Hepatocyte (in vitro differentiated cells): ENCODE results near the gene RPTOR. TPM values are rescaled to one million over a fixed set of nuclear protein-coding genes. Genes with fewer than 3 reads are reported as not detected.

ENCODE experiments used
- DNase-seq: peaks from one replicate; pipeline ENCODE4 v3.0.0-alpha.2; 2016; ENCODE audit warnings: low spot score
- H2AFZ ChIP-seq: fragments of 200-600 bp; sonication (generic); 2 replicates; pipeline ENCODE4 v1.6.0; 2016; ENCODE audit warnings: antibody characterized with exemption, mild to moderate bottlenecking
- H3K27ac ChIP-seq: fragments of 200-600 bp; sonication (generic); 2 replicates; pipeline ENCODE4 v1.5.1; 2016; ENCODE audit warnings: mild to moderate bottlenecking
- H3K27me3 ChIP-seq: fragments of 200-600 bp; sonication (generic); 2 replicates; pipeline ENCODE4 v1.6.1; 2016
- H3K36me3 ChIP-seq: fragments of 200-600 bp; sonication (generic); replicated peaks from 2 replicates; pipeline ENCODE4 v1.5.1; 2016; ENCODE audit warnings: low read depth; ENCODE audit not compliant: insufficient read depth
- H3K4me1 ChIP-seq: fragments of 200-600 bp; sonication (generic); 2 replicates; pipeline ENCODE4 v1.5.1; 2016; ENCODE audit warnings: mild to moderate bottlenecking, moderate library complexity; ENCODE audit not compliant: insufficient read depth
- H3K4me2 ChIP-seq: fragments of 200-600 bp; sonication (generic); 2 replicates; pipeline ENCODE4 v1.6.0; 2016
- H3K4me3 ChIP-seq: fragments of 200-600 bp; sonication (generic); 2 replicates; pipeline ENCODE4 v1.5.1; 2016; ENCODE audit warnings: mild to moderate bottlenecking
- H3K79me2 ChIP-seq: fragments of 200-600 bp; sonication (generic); 2 replicates; pipeline ENCODE4 v1.6.0; 2017; ENCODE audit warnings: mild to moderate bottlenecking
- H3K9me2 ChIP-seq: fragments of 200-600 bp; sonication (generic); replicated peaks from 2 replicates; pipeline ENCODE4 v1.6.0; 2017; ENCODE audit warnings: mild to moderate bottlenecking; ENCODE audit not compliant: insufficient read depth
- H3K9me3 ChIP-seq: fragments of 200-600 bp; sonication (generic); 2 replicates; pipeline ENCODE4 v1.5.1; 2016; ENCODE audit warnings: low read depth, mild to moderate bottlenecking
- H4K20me1 ChIP-seq: fragments of 200-600 bp; sonication (generic); 2 replicates; pipeline ENCODE4 v1.6.0; 2016; ENCODE audit warnings: mild to moderate bottlenecking; ENCODE audit not compliant: insufficient read depth, poor library complexity, severe bottlenecking
- CTCF ChIP-seq: fragments of 200-600 bp; sonication (generic); IDR thresholded peaks from 2 replicates; pipeline ENCODE4 v1.5.1; 2016; ENCODE audit warnings: antibody characterized with exemption, mild to moderate bottlenecking; ENCODE audit not compliant: poor library complexity
- EZH2 ChIP-seq: fragments of 200-600 bp; sonication (generic); IDR thresholded peaks from 2 replicates; pipeline ENCODE4 v1.6.1; 2016; ENCODE audit warnings: antibody characterized with exemption, mild to moderate bottlenecking, borderline replicate concordance
- EZH2phosphoT487 ChIP-seq: fragments of 200-600 bp; sonication (generic); IDR thresholded peaks from one replicate; pipeline ENCODE4 v1.6.1; 2018; ENCODE audit warnings: antibody characterized with exemption, mild to moderate bottlenecking, low read depth, moderate library complexity; ENCODE audit not compliant: unreplicated experiment, severe bottlenecking
- WGBS: methylation state at CpG from one replicate; pipeline ENCODE4 v1.1.6; 2016; ENCODE audit warnings: low lambda C conversion rate; ENCODE audit errors: missing lambda C conversion rate; 5-methylcytosine and 5-hydroxymethylcytosine counted together
- polyA plus RNA-seq: library from polyadenylated mRNA; unstranded; fragments of >200 nt; fragmentation: Nextera tagmentation; extraction: Ambion mirVana; gene quantifications from 2 replicates; pipeline ENCODE4 v1.2.1, GENCODE V29; 2016
- total RNA-seq: library from RNA; depleted of rRNA; stranded (reverse); fragments of >200 nt; gene quantifications from 2 replicates; pipeline ENCODE4 v1.2.3, GENCODE V29; 2014

RPTOR gene
- total and polyA plus RNA-seq, 2 experiments from 2014 or later, result 14.1 to 20.6 TPM

GRCh38 chr17:80879723-80880647 is 335.3 kb downstream of the RPTOR start:
- Histone ChIP-seq H3K9me3 (no peaks in the 10 kb centered on the region), H3K9me2 (no peaks in the 10 kb centered on the region), H3K79me2 (no peaks in the 10 kb centered on the region), H4K20me1 (no peaks in the 10 kb centered on the region), H3K27ac (no peak overlapping the region), H3K36me3 (no peaks in the 10 kb centered on the region), H3K27me3 (no peaks in the 10 kb centered on the region), H2AFZ (no peak overlapping the region), H3K4me1 (no peaks in the 10 kb centered on the region), H3K4me2 (no peak overlapping the region), H3K4me3 (no peak overlapping the region)
- DNase-seq, result no peak
- WGBS, result 90% methylated on average over 35 of the region's 35 CpGs
- TF ChIP-seq CTCF (no peak), EZH2phosphoT487 (no peak)

GRCh38 chr17:80880648-80880985 is 336.0 kb downstream of the RPTOR start:
- no peaks in the 10 kb centered on the region for H3K4me1 ChIP-seq
- H4K20me1 ChIP-seq, result no peaks in the 10 kb centered on the region
- no peak overlapping the region for H3K27ac ChIP-seq
- H3K9me3 ChIP-seq, result no peaks in the 10 kb centered on the region
- H3K9me2 ChIP-seq, result no peaks in the 10 kb centered on the region
- TF ChIP-seq EZH2, result no peak
- TF ChIP-seq EZH2phosphoT487, result no peak
- no peak for TF ChIP-seq CTCF
- no peaks in the 10 kb centered on the region for H3K36me3 ChIP-seq
- no peaks in the 10 kb centered on the region for H3K79me2 ChIP-seq
- WGBS, result 94% methylated on average over 11 of the region's 11 CpGs
- H3K27me3 ChIP-seq, result no peaks in the 10 kb centered on the region
- H3K4me3 ChIP-seq, result no peak overlapping the region
- no peak overlapping the region for H3K4me2 ChIP-seq
- no peak for DNase-seq
- no peak overlapping the region for H2AFZ ChIP-seq

- no peaks in the 10 kb centered on the region for H3K9me3 ChIP-seq
- H3K4me2 ChIP-seq, result no peak overlapping the region
- H2AFZ ChIP-seq, result no peak overlapping the region
- H3K27me3 ChIP-seq, result no peaks in the 10 kb centered on the region
- H3K79me2 ChIP-seq, result no peaks in the 10 kb centered on the region
- no peaks in the 10 kb centered on the region for H3K36me3 ChIP-seq
- TF ChIP-seq EZH2, result no peak
- TF ChIP-seq EZH2phosphoT487, result no peak
- TF ChIP-seq CTCF, result no peak
- H3K4me3 ChIP-seq, result no peak overlapping the region
- no peaks in the 10 kb centered on the region for H3K9me2 ChIP-seq
- H3K27ac ChIP-seq, result no peak overlapping the region
- H3K4me1 ChIP-seq, result no peaks in the 10 kb centered on the region
- no peak for DNase-seq
- 95% methylated on average over 13 of the region's 13 CpGs for WGBS
- no peaks in the 10 kb centered on the region for H4K20me1 ChIP-seq
Observed at GRCh38 chr17:80881306-80881705, 336.7 kb downstream of the RPTOR start.

- H3K27me3 ChIP-seq, result no peaks in the 10 kb centered on the region
- H3K4me1 ChIP-seq, result no peaks in the 10 kb centered on the region
- H3K9me3 ChIP-seq, result no peaks in the 10 kb centered on the region
- no peak overlapping the region for H3K4me3 ChIP-seq
- no peaks in the 10 kb centered on the region for H3K36me3 ChIP-seq
- no peak for TF ChIP-seq EZH2
- TF ChIP-seq CTCF, result no peak
- no peak for TF ChIP-seq EZH2phosphoT487
- WGBS, result 96% methylated on average over 19 of the region's 19 CpGs
- no peaks in the 10 kb centered on the region for H3K9me2 ChIP-seq
- no peaks in the 10 kb centered on the region for H3K79me2 ChIP-seq
- no peak overlapping the region for H3K27ac ChIP-seq
- no peak overlapping the region for H3K4me2 ChIP-seq
- no peak for DNase-seq
- no peak overlapping the region for H2AFZ ChIP-seq
- no peaks in the 10 kb centered on the region for H4K20me1 ChIP-seq
Observed at GRCh38 chr17:80882323-80882722, 337.7 kb downstream of the RPTOR start.
